Coronary artery (tissue), 2 donors: ENCODE data around the gene LIN52.

Experiments used
- DNase-seq: peaks from one replicate; pipeline ENCODE4 v3.0.0-alpha.2; 2017; ENCODE audit warnings: low spot score
- H3K27ac ChIP-seq, 2 donors: fragments of 200-600 bp; sonication (generic); one replicate each; pipeline ENCODE4 v1.5.1; 2016 to 2019
- H3K4me3 ChIP-seq: fragments of 200-600 bp; sonication (generic); 2 replicates; pipeline ENCODE4 v1.5.1; 2016; ENCODE audit warnings: mild to moderate bottlenecking, moderate library complexity
- TF ChIP-seq, protein P1 (sequence below): fragments of 200-600 bp; sonication (generic); IDR thresholded peaks from one replicate; pipeline ENCODE4 v1.5.1; 2019; ENCODE audit warnings: antibody characterized with exemption

LIN52 gene

DNA sequence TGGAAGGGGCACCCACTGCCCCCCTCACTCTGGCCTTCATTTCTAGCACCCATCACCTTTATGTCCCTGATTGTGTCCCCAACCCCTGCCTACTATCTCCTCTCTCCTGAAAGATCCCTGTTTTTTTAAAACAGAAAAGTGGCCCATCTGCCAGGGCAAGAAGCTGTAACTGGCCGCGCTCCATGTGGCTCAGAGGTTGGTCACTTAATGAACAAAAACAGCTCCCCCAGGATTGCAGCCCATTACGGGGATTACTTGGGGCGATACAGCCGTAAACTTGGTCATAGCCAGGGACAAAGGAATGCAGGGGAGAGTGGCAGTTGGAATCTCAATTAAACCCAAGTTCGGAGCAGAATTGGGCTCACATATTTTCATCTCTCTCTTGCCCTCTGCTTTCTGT, 119.7 kb downstream of the LIN52 start:
- H3K27ac ChIP-seq: no peak overlapping the region

DNA sequence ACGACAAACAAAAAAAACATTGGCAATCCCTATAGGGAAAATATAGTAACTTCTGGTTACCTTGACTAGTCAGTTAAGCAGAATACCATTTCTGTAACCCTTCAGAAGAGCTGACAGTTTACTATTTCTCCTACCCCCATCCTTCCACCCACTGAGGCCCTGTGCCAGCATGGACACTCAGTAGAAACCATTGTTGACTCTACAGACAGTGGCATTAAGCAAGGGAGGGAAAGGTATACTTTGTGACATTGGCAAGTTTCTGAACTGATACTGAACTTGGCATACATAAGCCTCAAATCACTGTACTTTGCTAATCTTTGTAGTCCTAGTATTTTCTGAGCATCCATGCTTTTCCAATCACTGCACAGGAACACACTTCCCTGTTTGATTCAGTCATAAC, 121.1 kb downstream of the LIN52 start:
- H3K4me3 ChIP-seq: no peak overlapping the region
- no peak overlapping the region for H3K27ac ChIP-seq
- TF ChIP-seq, protein P1, sequence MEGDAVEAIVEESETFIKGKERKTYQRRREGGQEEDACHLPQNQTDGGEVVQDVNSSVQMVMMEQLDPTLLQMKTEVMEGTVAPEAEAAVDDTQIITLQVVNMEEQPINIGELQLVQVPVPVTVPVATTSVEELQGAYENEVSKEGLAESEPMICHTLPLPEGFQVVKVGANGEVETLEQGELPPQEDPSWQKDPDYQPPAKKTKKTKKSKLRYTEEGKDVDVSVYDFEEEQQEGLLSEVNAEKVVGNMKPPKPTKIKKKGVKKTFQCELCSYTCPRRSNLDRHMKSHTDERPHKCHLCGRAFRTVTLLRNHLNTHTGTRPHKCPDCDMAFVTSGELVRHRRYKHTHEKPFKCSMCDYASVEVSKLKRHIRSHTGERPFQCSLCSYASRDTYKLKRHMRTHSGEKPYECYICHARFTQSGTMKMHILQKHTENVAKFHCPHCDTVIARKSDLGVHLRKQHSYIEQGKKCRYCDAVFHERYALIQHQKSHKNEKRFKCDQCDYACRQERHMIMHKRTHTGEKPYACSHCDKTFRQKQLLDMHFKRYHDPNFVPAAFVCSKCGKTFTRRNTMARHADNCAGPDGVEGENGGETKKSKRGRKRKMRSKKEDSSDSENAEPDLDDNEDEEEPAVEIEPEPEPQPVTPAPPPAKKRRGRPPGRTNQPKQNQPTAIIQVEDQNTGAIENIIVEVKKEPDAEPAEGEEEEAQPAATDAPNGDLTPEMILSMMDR: no peak
- DNase-seq: no peak

More for the DNA sequence above, 119.7 kb downstream of the LIN52 start:
- TF ChIP-seq, protein P1: no peak
- no peak overlapping the region for H3K4me3 ChIP-seq
- no peak for DNase-seq

DNA sequence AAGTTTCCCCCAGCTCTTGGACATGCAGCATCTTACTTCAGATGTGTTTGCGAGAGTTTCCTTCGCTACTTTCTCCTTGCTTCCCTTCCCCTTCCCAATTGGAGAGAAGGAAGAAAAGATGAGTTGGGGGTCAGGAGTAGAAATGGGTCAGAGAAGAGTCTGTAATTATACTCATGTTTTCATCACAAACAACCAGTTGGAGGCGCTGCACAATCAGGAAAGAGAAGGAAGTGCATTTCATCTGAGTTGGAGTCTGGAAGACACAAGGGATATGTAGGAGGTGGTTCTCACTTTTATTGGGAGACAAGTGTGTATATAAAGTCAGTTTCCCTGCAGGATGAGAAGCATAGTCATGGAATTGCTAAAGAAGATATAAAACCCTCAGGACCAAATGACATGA, 123.2 kb downstream of the LIN52 start:
- TF ChIP-seq, protein P1: no peak
- H3K4me3 ChIP-seq: no peak overlapping the region
- no peak overlapping the region for H3K27ac ChIP-seq
- no peak for DNase-seq

DNA sequence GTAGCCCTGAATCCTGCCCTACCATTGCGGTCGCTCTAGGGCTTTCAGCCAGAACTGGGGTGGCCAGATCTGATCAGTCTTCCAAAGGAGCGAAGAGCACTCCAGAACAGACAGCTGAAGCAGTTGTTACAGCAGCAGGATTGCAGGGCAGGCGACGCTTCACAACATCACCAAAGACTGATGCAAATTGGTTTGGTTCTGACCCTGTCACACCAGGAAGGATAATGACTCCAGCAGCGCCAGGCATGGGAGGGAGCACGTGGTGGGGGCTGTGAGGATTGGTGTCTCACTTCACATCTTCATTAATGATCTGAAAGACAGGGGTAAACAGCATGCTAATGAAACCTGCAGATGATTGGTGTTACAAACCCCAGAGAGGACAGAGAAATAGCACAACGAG, 123.9 kb downstream of the LIN52 start:
- H3K4me3 ChIP-seq: no peak overlapping the region
- TF ChIP-seq, protein P1: no peak
- no peak for DNase-seq
- H3K27ac ChIP-seq: no peak overlapping the region

DNA sequence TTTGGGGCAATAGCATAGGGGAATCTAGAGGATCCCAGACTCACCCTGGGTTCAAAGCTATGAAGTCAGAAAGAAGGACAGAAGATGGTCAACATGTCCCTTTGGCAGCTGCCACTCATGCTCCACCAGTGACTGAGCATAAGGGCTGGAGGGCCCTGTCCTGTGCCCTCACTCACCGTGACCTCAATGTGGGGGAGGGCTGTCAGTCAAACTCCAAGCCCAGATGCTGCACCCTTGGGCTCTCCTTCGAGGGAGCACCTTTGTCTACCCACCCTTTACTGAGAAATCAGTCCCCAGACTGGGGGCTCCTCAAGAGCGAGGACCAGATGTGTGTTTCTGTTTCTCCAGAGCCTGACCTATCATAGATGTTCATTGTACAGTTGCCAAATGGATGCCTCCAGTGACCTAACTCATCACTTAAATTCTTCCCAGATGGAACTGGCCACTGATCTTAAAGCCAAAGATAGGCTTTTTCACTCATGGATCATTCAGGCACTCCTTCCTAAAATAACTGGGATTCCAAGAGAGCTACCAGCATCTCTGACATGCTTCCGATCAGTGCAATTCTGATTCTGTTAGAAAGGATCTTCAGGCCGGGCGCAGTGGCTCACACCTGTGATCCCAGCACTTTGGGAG, 127.3 kb downstream of the LIN52 start:
- Histone ChIP-seq H3K27ac (no peak overlapping the region), H3K4me3 (no peak overlapping the region)
- TF ChIP-seq, protein P1: no peak
- no peak for DNase-seq

DNA sequence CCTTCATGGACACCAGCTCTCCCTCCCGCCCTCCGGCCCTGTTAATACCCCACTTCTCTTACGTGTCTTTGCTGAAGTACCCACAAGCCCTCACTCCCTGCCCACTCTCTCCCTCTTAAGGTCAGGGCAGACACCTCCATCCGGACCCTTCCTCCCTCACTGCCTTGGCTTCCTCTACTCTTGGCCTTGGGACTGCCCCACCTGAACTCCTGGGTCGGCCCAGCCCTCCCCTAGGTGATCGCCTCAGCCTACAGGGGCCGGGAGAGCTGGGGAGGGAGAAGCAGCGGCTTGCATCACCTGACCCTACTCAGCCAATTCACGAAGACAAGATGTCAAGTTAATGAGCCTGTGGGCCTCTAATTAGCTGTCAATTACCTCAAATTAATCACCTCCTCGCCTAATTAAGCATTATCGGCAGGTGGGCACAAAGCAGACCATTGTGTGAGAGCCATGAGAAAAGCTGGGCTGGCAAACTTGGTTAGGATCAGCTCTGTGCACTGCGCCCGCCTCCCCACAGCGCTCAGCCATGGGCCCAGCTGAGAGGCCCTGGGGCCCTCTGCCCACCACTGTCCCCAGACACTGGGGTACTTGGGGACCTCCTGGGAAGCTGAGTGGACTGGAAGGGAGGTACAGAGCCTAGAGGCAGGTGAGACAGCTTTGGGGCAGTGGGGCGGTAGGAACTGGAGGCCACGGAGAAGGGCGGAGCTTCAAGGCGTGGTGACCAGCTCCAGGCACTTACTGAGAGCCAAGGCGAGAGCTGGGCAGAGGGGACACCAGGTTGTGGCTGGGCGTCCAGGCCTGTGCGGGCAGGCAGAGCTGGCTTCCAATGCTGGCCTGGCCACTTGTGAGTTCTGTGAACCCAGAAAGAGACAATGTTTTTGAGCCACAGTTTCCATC, 129.4 kb downstream of the LIN52 start:
- DNase-seq: no peak
- Histone ChIP-seq H3K4me3 (no peak overlapping the region), H3K27ac (no peak overlapping the region)
- TF ChIP-seq, protein P1: no peak

DNA sequence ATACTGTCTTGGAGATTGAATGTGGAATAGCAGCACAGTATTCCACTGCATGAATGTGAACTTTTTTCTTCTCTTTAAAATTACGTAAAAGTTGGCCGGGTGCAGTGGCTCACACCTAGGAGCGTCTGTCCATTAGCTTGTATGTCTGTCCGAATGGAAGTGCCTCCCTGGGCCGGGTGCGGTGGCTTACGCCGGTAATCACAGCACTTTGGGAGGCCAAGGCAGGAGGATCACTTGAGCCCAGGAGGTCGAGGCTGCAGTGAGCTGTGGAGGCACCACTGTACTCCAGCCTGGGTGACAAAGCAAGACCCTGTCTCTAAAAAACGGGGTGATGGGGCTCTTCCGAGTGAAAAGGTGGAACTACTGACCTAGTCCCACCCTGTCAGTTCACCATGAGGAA, 131.9 kb downstream of the LIN52 start:
- no peak for DNase-seq
- H3K4me3 ChIP-seq: no peak overlapping the region
- TF ChIP-seq, protein P1: no peak
- no peak overlapping the region for H3K27ac ChIP-seq
